Uterus (tissue), 4 donors: ENCODE results near the gene SEMA6B. TPM values are rescaled to one million over a fixed set of nuclear protein-coding genes. Genes with fewer than 3 reads are reported as not detected.
"Not testable (repeated sequence)": the region's sequence is repeated elsewhere in the genome, so short reads cannot be mapped to it uniquely, and the experiment has no call there.

Experiments
- DNase-seq, 2 donors: peaks; one replicate each; pipeline ENCODE4 v3.0.0-alpha.2; 2019 to 2020
- H3K27ac ChIP-seq, 2 donors: fragments of 200-600 bp; sonication (generic); 1 replicate in 1 of 2; 2 replicates in 1 of 2; pipeline ENCODE4 v1.5.1; 2016 to 2018
- H3K27me3 ChIP-seq, 2 donors: fragments of 200-600 bp; sonication (generic); one replicate each; pipeline ENCODE4 v1.5.1; 2018 to 2019; ENCODE audit warnings: control low read depth in 1 of 2
- H3K36me3 ChIP-seq, 2 donors: fragments of 200-600 bp; sonication (generic); one replicate each; pipeline ENCODE4 v1.5.1; 2019; ENCODE audit warnings: control low read depth in 1 of 2
- H3K4me1 ChIP-seq, 2 donors: fragments of 200-600 bp; sonication (generic); one replicate each; pipeline ENCODE4 v1.5.1; 2018 to 2019; ENCODE audit warnings: control low read depth in 1 of 2
- H3K4me3 ChIP-seq, 2 donors: fragments of 200-600 bp; sonication (generic); 1 replicate in 1 of 2; 2 replicates in 1 of 2; pipeline ENCODE4 v1.5.1; 2018 to 2019; ENCODE audit warnings: mild to moderate bottlenecking in 1 of 2
- H3K9me3 ChIP-seq, 2 donors: fragments of 200-600 bp; sonication (generic); one replicate each; pipeline ENCODE4 v1.5.1; 2019; ENCODE audit warnings: control low read depth in 1 of 2
- POLR2A ChIP-seq, 2 donors: fragments of 450-650 bp; IDR thresholded peaks; one replicate each; pipeline ENCODE4 v1.6.1; 2016; ENCODE audit warnings: antibody characterized with exemption in 2 of 2, mild to moderate bottlenecking in 1 of 2, moderate library complexity in 1 of 2
- intact Hi-C: fragments of 100-400 bp; cut with DNase I; formaldehyde crosslinking; loops from one replicate; pipeline ENCODE4 v1.15.1; 2023; ENCODE audit warnings: low total_unique reads
- total RNA-seq, 4 donors: library from RNA; depleted of rRNA in 3 of 4; stranded (reverse); fragments of >200 nt in 3 of 4; gene quantifications; one replicate each; pipeline versions ENCODE4 v1.1.0 to v1.2.4, GENCODE V29; 2014 to 2023
- TF ChIP-seq, protein P1 (sequence below), 4 experiments: fragments of 200-600 bp in 2 of 4; fragments of 450-650 bp in 2 of 4; sonication (generic) in 2 of 4; IDR thresholded peaks; one replicate each; pipeline ENCODE4 v1.5.1; 2016 to 2019; ENCODE audit warnings: antibody characterized with exemption in 4 of 4, mild to moderate bottlenecking in 2 of 4, moderate library complexity in 1 of 4
- donor health status: DM: yes; HTN: yes; CAD: no.

SEMA6B gene
- total RNA-seq, 4 donors from 2014 or later = 1.8 to 48.1 (median 5.5) TPM

DNA sequence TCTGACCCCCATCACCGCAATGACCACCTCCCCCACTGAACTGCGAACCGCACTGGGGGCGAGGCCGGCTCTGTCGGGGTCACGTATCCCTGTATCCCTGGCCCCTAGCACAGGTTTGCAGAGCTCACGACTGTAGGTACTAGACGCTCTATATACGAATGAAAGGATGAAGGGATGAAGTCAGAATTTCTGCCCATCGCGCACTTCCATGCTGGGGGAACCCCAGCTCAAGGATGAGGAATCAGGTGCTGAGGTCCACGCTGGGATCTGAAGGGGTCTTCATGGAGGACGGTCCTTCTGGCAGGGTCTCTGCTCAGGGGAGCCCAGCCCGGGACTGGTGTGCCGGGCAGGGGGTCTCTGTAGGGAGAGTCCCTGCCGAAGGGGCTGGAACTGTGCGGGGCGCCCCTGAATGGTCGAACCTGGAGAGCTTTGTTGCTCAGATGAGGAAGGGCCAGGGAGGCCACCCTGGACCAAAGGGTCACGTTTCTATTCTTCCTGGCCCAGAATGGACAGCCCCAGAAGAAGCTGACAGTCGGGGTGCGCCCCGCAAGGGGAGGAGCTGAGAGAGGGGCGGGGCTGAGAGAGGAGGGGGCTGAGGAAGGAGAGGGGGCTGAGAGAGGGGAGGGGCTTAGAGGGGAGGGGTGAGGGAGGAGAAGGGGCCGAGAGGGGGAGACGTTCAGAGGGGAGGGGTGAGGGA is 37.9 kb upstream of the SEMA6B start:
- TF ChIP-seq, protein P1, sequence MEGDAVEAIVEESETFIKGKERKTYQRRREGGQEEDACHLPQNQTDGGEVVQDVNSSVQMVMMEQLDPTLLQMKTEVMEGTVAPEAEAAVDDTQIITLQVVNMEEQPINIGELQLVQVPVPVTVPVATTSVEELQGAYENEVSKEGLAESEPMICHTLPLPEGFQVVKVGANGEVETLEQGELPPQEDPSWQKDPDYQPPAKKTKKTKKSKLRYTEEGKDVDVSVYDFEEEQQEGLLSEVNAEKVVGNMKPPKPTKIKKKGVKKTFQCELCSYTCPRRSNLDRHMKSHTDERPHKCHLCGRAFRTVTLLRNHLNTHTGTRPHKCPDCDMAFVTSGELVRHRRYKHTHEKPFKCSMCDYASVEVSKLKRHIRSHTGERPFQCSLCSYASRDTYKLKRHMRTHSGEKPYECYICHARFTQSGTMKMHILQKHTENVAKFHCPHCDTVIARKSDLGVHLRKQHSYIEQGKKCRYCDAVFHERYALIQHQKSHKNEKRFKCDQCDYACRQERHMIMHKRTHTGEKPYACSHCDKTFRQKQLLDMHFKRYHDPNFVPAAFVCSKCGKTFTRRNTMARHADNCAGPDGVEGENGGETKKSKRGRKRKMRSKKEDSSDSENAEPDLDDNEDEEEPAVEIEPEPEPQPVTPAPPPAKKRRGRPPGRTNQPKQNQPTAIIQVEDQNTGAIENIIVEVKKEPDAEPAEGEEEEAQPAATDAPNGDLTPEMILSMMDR (IDR thresholded peaks at IDR 0.05) = no peak
- no peak for TF ChIP-seq POLR2A (IDR thresholded peaks at IDR 0.05)

GRCh38 chr19:4596033-4596904 is 36.8 kb upstream of the SEMA6B start:
- H3K36me3 ChIP-seq = no peaks in the 10 kb centered on the region
- TF ChIP-seq POLR2A (IDR thresholded peaks at IDR 0.05) = no peak
- TF ChIP-seq, protein P1 (IDR thresholded peaks at IDR 0.05) = no peak
- H3K9me3 ChIP-seq = no peaks in the 10 kb centered on the region
- peaks cover 6 to 25% of the 10 kb centered on the region in 2 donors for H3K27me3 ChIP-seq
- intact Hi-C loops = no loop called here
- no peak overlapping the region for H3K27ac ChIP-seq
- H3K4me3 ChIP-seq = no peak overlapping the region
- no peaks in the 10 kb centered on the region for H3K4me1 ChIP-seq
- no peak for DNase-seq

More for the DNA sequence above, 37.9 kb upstream of the SEMA6B start:
- Histone ChIP-seq H3K9me3 (no peaks in the 10 kb centered on the region), H3K36me3 (no peaks in the 10 kb centered on the region), H3K27ac (no peak overlapping the region), H3K27me3 (peaks cover 6 to 25% of the 10 kb centered on the region in 2 donors), H3K4me1 (no peaks in the 10 kb centered on the region), H3K4me3 (no peak overlapping the region)
- intact Hi-C loops = no loop called here
- DNase-seq = no peak

DNA sequence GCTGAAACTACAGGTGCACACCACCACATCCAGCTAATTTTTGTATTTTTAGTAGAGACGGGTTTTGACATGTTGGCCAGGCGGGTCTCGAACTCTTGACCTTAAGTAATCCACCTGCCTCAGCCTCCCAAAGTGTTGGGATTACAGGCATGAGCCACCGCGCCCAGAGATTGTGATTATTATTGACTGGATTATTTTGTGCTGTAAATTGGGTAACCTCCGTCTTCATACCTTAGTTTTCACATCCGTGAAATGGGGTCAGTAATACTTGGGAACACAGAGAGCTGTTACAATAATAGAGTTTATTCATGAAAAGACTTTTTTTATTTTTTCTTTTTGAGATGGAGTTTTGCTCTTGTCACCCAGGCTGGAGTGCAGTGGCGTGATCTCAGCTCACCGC is 35.7 kb upstream of the SEMA6B start:
- H3K27me3 ChIP-seq = peaks cover 6 to 25% of the 10 kb centered on the region in 2 donors
- H3K36me3 ChIP-seq, H3K9me3 ChIP-seq, H3K4me1 ChIP-seq, intact Hi-C loops, DNase-seq, H3K27ac ChIP-seq, H3K4me3 ChIP-seq: not testable (repeated sequence)

- no peaks in the 10 kb centered on the region for H3K36me3 ChIP-seq
- no peak for DNase-seq
- TF ChIP-seq, protein P1 (IDR thresholded peaks at IDR 0.05) = no peak
- TF ChIP-seq POLR2A (IDR thresholded peaks at IDR 0.05) = no peak
- intact Hi-C loops = no loop called here
- peaks cover 6 to 22% of the 10 kb centered on the region in 2 donors for H3K27me3 ChIP-seq
- H3K9me3 ChIP-seq = no peaks in the 10 kb centered on the region
- no peak overlapping the region for H3K4me3 ChIP-seq
- H3K4me1 ChIP-seq = no peaks in the 10 kb centered on the region
- no peak overlapping the region for H3K27ac ChIP-seq
Measured at GRCh38 chr19:4594201-4594600, 34.7 kb upstream of the SEMA6B start.

DNA sequence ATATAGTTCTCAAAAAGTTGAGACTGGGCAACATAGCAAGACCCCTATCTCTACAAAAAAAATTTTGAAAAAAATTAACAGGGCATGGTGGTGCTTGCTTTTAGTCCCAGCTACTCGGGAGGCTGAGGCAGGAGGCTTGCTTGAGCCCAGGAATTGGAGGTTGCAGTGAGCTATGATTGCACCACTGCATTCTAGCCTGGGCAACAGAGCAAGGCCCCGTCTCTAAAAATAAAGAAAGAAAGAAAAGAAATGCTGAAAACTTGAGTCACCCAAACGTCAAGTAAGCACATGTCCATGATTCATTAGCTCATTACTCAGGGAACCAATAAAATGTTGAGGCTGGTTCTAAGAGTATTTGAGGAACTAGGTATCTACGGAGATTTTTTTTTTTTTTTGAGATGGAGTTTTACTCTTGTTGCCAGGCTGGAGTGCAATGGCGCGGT is 33.9 kb upstream of the SEMA6B start:
- DNase-seq = no peak
- Histone ChIP-seq H3K36me3 (no peaks in the 10 kb centered on the region), H3K27me3 (peaks cover 3 to 14% of the 10 kb centered on the region in 2 donors), H3K4me1 (no peaks in the 10 kb centered on the region), H3K9me3 (no peaks in the 10 kb centered on the region), H3K4me3 (no peak overlapping the region), H3K27ac (no peak overlapping the region)
- intact Hi-C loops = no loop called here
- TF ChIP-seq, protein P1 (IDR thresholded peaks at IDR 0.05) = no peak
- TF ChIP-seq POLR2A (IDR thresholded peaks at IDR 0.05) = no peak
